ENCODE data around the gene JADE1.

GRCh38 chr4:128915544-128915943, 106.0 kb downstream of the JADE1 start:
- TF ChIP-seq SUZ12 (IDR thresholded peaks at IDR 0.05; ENCODE audit: extremely low read depth, insufficient read depth, insufficient read length) (no peak), ZNF274 (IDR thresholded peaks at IDR 0.05; ENCODE audit: low read depth, low read length) (no peak)
